SK-N-SH treated with all-trans-retinoic acid at 6 μM for 48 hours (cell line): Measurements from ENCODE around the gene PRDM5.

ENCODE experiments used
- ATAC-seq: fragments of 200-7000 bp; cut with Tn5 transposase; 3 replicates; pipeline ENCODE4 v1.9.1; 2020; ENCODE audit warnings: mild to moderate bottlenecking, moderate library complexity
- ARNTL ChIP-seq: fragments of 450-650 bp; formaldehyde crosslinking; IDR thresholded peaks from 2 replicates; pipeline ENCODE4 v1.5.0; 2020; ENCODE audit warnings: low read depth, mild to moderate bottlenecking, moderate library complexity, borderline replicate concordance
- BACH2 ChIP-seq: fragments of 250-450 bp; sonication (Bioruptor Pico); IDR thresholded peaks from 2 replicates; pipeline ENCODE4 v1.9.0; 2021; ENCODE audit warnings: mild to moderate bottlenecking, borderline replicate concordance
- CREB5 ChIP-seq: fragments of 250-450 bp; sonication (Bioruptor Pico); IDR thresholded peaks from 2 replicates; pipeline ENCODE4 v1.5.1; 2020; ENCODE audit warnings: low read depth, mild to moderate bottlenecking, moderate library complexity
- CSDC2 ChIP-seq: fragments of 250-450 bp; sonication (Bioruptor Pico); IDR thresholded peaks from 2 replicates; pipeline ENCODE4 v1.5.0; 2020; ENCODE audit warnings: mild to moderate bottlenecking, moderate library complexity
- GLIS3 ChIP-seq: fragments of 250-450 bp; sonication (Bioruptor Pico); IDR thresholded peaks from 2 replicates; pipeline ENCODE4 v1.5.0; 2020; ENCODE audit warnings: mild to moderate bottlenecking, moderate library complexity
- ISL1 ChIP-seq: fragments of 250-450 bp; sonication (Bioruptor Pico); IDR thresholded peaks from 2 replicates; pipeline ENCODE4 v2.1.2; 2022; ENCODE audit warnings: mild to moderate bottlenecking, moderate library complexity
- OSR1 ChIP-seq: fragments of 250-450 bp; sonication (Bioruptor Pico); IDR thresholded peaks from 2 replicates; pipeline ENCODE4 v1.8.0; 2022; ENCODE audit warnings: moderate library complexity, mild to moderate bottlenecking, inconsistent platforms
- PATZ1 ChIP-seq: fragments of 250-450 bp; sonication (Bioruptor Pico); IDR thresholded peaks from 2 replicates; pipeline ENCODE4 v1.8.0; 2020; ENCODE audit warnings: mild to moderate bottlenecking, moderate library complexity, borderline replicate concordance
- PPARA ChIP-seq: fragments of 250-450 bp; sonication (Bioruptor Pico); IDR thresholded peaks from 2 replicates; pipeline ENCODE4 v1.5.0; 2020; ENCODE audit warnings: mild to moderate bottlenecking, borderline replicate concordance
- RARB ChIP-seq: fragments of 250-450 bp; sonication (Bioruptor Pico); IDR thresholded peaks from 2 replicates; pipeline ENCODE4 v1.8.0; 2021; ENCODE audit warnings: mild to moderate bottlenecking, moderate library complexity
- SNAI2 ChIP-seq: fragments of 250-450 bp; sonication (Bioruptor Pico); IDR thresholded peaks from 2 replicates; pipeline ENCODE4 v1.5.0; 2020; ENCODE audit warnings: mild to moderate bottlenecking, moderate library complexity
- TCF4 ChIP-seq: fragments of 250-450 bp; sonication (Bioruptor Pico); IDR thresholded peaks from 2 replicates; pipeline ENCODE4 v1.8.0; 2021; ENCODE audit warnings: mild to moderate bottlenecking, moderate library complexity, borderline replicate concordance
- TOX ChIP-seq: fragments of 250-450 bp; sonication (Bioruptor Pico); IDR thresholded peaks from 2 replicates; pipeline ENCODE4 v1.8.0; 2021; ENCODE audit warnings: mild to moderate bottlenecking, moderate library complexity, borderline replicate concordance
- ZFP3 ChIP-seq: fragments of 250-450 bp; sonication (Bioruptor Pico); IDR thresholded peaks from 2 replicates; pipeline ENCODE4 v1.5.0; 2020; ENCODE audit warnings: mild to moderate bottlenecking, moderate library complexity
- ZFP30 ChIP-seq: fragments of 450-650 bp; formaldehyde crosslinking; IDR thresholded peaks from 2 replicates; pipeline ENCODE4 v1.5.0; 2022; ENCODE audit warnings: mild to moderate bottlenecking, moderate library complexity
- ZNF565 ChIP-seq: fragments of 450-650 bp; formaldehyde crosslinking; conservative IDR thresholded peaks from 2 replicates; pipeline ENCODE4 v1.5.0; 2020; ENCODE audit warnings: low read depth, mild to moderate bottlenecking, moderate library complexity
- ZNF8 ChIP-seq: fragments of 450-650 bp; formaldehyde crosslinking; IDR thresholded peaks from 2 replicates; pipeline ENCODE4 v1.5.0; 2020; ENCODE audit warnings: mild to moderate bottlenecking, moderate library complexity
- TF ChIP-seq, protein P1 (sequence below): fragments of 250-450 bp; sonication (Bioruptor Pico); IDR thresholded peaks from 2 replicates; pipeline ENCODE4 v1.5.1; 2021; ENCODE audit warnings: mild to moderate bottlenecking, moderate library complexity
- TF ChIP-seq, protein P2 (sequence below): fragments of 250-450 bp; sonication (Bioruptor Pico); IDR thresholded peaks from 2 replicates; pipeline ENCODE4 v1.5.0; 2020; ENCODE audit warnings: mild to moderate bottlenecking, moderate library complexity

Gene PRDM5

DNA sequence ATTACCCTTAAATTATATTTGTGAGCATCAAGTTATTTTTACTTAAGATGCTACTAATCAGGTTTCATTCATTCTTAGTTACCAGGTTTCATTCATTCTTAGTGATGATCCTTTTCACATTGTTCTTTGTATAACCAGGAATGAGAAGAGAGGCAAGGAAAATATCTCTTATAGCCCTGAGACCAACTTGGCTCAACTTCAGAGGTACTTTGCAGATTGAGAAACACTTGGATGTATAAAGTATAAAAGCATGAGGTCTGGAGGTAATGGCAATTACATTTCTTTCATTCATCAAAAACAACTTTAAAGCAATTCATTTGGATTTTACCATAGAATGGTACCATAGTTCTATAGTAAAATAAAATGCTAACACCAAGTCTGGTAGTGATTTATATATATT, 231.0 kb downstream of the PRDM5 start (continued):
- no peak for TF ChIP-seq ISL1 (CRISPR knock-in tag)
- no peak for TF ChIP-seq BACH2 (CRISPR knock-in tag)
- TF ChIP-seq, protein P1, sequence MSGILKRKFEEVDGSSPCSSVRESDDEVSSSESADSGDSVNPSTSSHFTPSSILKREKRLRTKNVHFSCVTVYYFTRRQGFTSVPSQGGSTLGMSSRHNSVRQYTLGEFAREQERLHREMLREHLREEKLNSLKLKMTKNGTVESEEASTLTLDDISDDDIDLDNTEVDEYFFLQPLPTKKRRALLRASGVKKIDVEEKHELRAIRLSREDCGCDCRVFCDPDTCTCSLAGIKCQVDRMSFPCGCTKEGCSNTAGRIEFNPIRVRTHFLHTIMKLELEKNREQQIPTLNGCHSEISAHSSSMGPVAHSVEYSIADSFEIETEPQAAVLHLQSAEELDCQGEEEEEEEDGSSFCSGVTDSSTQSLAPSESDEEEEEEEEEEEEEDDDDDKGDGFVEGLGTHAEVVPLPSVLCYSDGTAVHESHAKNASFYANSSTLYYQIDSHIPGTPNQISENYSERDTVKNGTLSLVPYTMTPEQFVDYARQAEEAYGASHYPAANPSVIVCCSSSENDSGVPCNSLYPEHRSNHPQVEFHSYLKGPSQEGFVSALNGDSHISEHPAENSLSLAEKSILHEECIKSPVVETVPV (CRISPR knock-in tag) = no peak

- no peak for ATAC-seq
- no peak for TF ChIP-seq PATZ1
- TF ChIP-seq, protein P2, sequence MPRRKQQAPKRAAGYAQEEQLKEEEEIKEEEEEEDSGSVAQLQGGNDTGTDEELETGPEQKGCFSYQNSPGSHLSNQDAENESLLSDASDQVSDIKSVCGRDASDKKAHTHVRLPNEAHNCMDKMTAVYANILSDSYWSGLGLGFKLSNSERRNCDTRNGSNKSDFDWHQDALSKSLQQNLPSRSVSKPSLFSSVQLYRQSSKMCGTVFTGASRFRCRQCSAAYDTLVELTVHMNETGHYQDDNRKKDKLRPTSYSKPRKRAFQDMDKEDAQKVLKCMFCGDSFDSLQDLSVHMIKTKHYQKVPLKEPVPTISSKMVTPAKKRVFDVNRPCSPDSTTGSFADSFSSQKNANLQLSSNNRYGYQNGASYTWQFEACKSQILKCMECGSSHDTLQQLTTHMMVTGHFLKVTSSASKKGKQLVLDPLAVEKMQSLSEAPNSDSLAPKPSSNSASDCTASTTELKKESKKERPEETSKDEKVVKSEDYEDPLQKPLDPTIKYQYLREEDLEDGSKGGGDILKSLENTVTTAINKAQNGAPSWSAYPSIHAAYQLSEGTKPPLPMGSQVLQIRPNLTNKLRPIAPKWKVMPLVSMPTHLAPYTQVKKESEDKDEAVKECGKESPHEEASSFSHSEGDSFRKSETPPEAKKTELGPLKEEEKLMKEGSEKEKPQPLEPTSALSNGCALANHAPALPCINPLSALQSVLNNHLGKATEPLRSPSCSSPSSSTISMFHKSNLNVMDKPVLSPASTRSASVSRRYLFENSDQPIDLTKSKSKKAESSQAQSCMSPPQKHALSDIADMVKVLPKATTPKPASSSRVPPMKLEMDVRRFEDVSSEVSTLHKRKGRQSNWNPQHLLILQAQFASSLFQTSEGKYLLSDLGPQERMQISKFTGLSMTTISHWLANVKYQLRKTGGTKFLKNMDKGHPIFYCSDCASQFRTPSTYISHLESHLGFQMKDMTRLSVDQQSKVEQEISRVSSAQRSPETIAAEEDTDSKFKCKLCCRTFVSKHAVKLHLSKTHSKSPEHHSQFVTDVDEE = no peak
- TF ChIP-seq TCF4 (CRISPR knock-in tag) = no peak
- TF ChIP-seq CSDC2 (CRISPR knock-in tag) = no peak
- TF ChIP-seq CREB5 (CRISPR knock-in tag) = no peak
- no peak for TF ChIP-seq BACH2 (CRISPR knock-in tag)
- TF ChIP-seq SNAI2 = no peak
- TF ChIP-seq PPARA (CRISPR knock-in tag) = no peak
- no peak for TF ChIP-seq ZFP3 (CRISPR knock-in tag)
- no peak for TF ChIP-seq OSR1
- TF ChIP-seq, protein P1 (CRISPR knock-in tag) = no peak
- no peak for TF ChIP-seq ZNF565 (CRISPR knock-in tag)
- TF ChIP-seq ISL1 (CRISPR knock-in tag) = no peak
- no peak for TF ChIP-seq ARNTL (CRISPR knock-in tag)
- no peak for TF ChIP-seq ZNF8 (CRISPR knock-in tag)
Measured at GRCh38 chr4:120691106-120691505, 231.4 kb downstream of the PRDM5 start.

DNA sequence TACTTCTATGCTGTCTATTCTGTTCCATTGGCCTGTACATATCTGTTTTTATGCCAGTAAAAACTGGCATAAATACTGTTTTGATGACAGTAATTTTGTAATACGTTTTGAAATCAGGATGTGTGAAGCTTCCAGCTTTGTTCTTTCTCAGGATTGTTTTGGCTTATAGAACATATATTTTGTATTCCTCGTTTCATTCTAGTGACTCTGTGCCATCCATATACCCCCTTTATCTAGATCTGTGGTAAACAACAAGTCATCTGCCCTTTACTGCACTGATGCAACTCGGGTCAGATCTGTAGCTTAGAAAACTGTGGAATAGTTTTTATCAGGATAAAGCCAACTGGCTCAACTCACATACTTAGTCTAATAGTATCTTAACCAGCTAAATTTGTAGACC, 233.7 kb downstream of the PRDM5 start:
- TF ChIP-seq CSDC2 (CRISPR knock-in tag) = no peak
- no peak for TF ChIP-seq TOX (CRISPR knock-in tag)
- no peak for TF ChIP-seq GLIS3 (CRISPR knock-in tag)
- TF ChIP-seq ZFP30 (CRISPR knock-in tag) = no peak
- no peak for TF ChIP-seq PPARA (CRISPR knock-in tag)
- TF ChIP-seq ISL1 (CRISPR knock-in tag) = no peak
- TF ChIP-seq PATZ1 = no peak
- no peak for TF ChIP-seq TCF4 (CRISPR knock-in tag)
- TF ChIP-seq RARB (CRISPR knock-in tag) = no peak
- no peak for TF ChIP-seq ZNF8 (CRISPR knock-in tag)
- no peak for TF ChIP-seq SNAI2
- TF ChIP-seq CREB5 (CRISPR knock-in tag) = no peak
- no peak for ATAC-seq
